HepG2 (cell line): ENCODE results near the gene SPATA12. TPM values are rescaled to one million over a fixed set of nuclear protein-coding genes. Genes with fewer than 3 reads are reported as not detected.

Experiments used
- ATAC-seq: fragments of 200-7000 bp; cut with Tn5 transposase; 3 replicates; pipeline ENCODE4 v1.9.1; 2020; ENCODE audit warnings: mild to moderate bottlenecking, moderate library complexity
- BruUV-seq: library from RNA; stranded (reverse); fragments of 400-500 nt; replicated peaks from 2 replicates; lab custom pipeline; 2021; lab: Mats Ljungman, UMichigan
- CTCF ChIA-PET: fragments of 300-600 bp; formaldehyde crosslinking; extraction: SDS; loops from one replicate; lab custom pipeline; 2021; ENCODE audit warnings: low total read pairs, inconsistent platforms, low intra/inter-chr PET ratio; lab: Yijun Ruan, JAX
- POLR2A ChIA-PET: fragments of 350-600 bp; sonication (Branson Sonifier 250); formaldehyde crosslinking; loops from one replicate; lab custom pipeline; 2020; ENCODE audit warnings: antibody characterized with exemption, inconsistent platforms; lab: Yijun Ruan, JAX
- DNase-seq: peaks from one replicate; pipeline ENCODE4 v3.0.0-alpha.2; 2015; ENCODE audit warnings: low spot score
- FAIRE-seq: peaks from 3 replicates; lab custom pipeline; 2011; peaks lifted over from hg19 to GRCh38; lab: Jason Lieb, UNC
- H2AFZ ChIP-seq: one replicate; pipeline ENCODE4 v1.6.1; 2011; ENCODE audit warnings: low read length, inconsistent platforms
- H3K27ac ChIP-seq: fragments of 300-600 bp; 3 replicates; pipeline ENCODE4 v1.8.0; 2011; ENCODE audit warnings: mixed run types, mild to moderate bottlenecking, mixed read lengths, low read length, inconsistent platforms; ENCODE audit not compliant: insufficient read depth; ENCODE audit errors: extremely low read length
- H3K27me3 ChIP-seq, 2 experiments: fragments of 200-600 bp in 1 of 2; 2 replicates in 1 of 2; 3 replicates in 1 of 2; pipeline versions ENCODE4 v1.6.0 to v1.8.0; 2011; ENCODE audit warnings: low read length in 2 of 2, mild to moderate bottlenecking in 2 of 2, moderate library complexity in 2 of 2, inconsistent platforms in 1 of 2; ENCODE audit not compliant: insufficient read depth in 2 of 2, control insufficient read depth in 1 of 2
- H3K36me3 ChIP-seq, 2 experiments: fragments of 200-600 bp in 1 of 2; replicated peaks in 1 of 2; 2 replicates in 1 of 2; 3 replicates in 1 of 2; pipeline versions ENCODE4 v1.5.1 to v1.8.0; 2011; ENCODE audit warnings: low read length in 2 of 2, inconsistent platforms in 1 of 2; ENCODE audit not compliant: insufficient read depth in 2 of 2, control insufficient read depth in 1 of 2
- H3K4me1 ChIP-seq: 2 replicates; pipeline ENCODE4 v1.5.1; 2012; ENCODE audit warnings: low read length, inconsistent platforms; ENCODE audit not compliant: insufficient read depth
- H3K4me2 ChIP-seq: 2 replicates; pipeline ENCODE4 v1.6.0; 2011; ENCODE audit warnings: low read depth, low read length, inconsistent platforms
- H3K4me3 ChIP-seq, 3 experiments: fragments of 200-600 bp in 1 of 3; sonication (generic), shearing (Covaris generic) in 1 of 3; replicated peaks in 1 of 3; 2 replicates each; pipeline ENCODE4 v1.5.1; 2011 to 2016; ENCODE audit warnings: low read length in 3 of 3, inconsistent platforms in 2 of 3, low read depth in 2 of 3, mild to moderate bottlenecking in 2 of 3, control low read depth in 1 of 3, mixed read lengths in 1 of 3; ENCODE audit not compliant: insufficient read depth in 1 of 3
- H3K79me2 ChIP-seq: one replicate; pipeline ENCODE4 v1.6.1; 2011; ENCODE audit warnings: low read length, inconsistent platforms; ENCODE audit not compliant: insufficient read depth
- H3K9ac ChIP-seq: 2 replicates; pipeline ENCODE4 v1.6.0; 2011; ENCODE audit warnings: mild to moderate bottlenecking, low read depth, low read length, inconsistent platforms; ENCODE audit not compliant: insufficient read depth
- H3K9me3 ChIP-seq: 2 replicates; pipeline ENCODE4 v1.5.1; 2012; ENCODE audit warnings: mild to moderate bottlenecking, low read length
- H4K20me1 ChIP-seq: 2 replicates; pipeline ENCODE4 v1.6.0; 2011; ENCODE audit warnings: inconsistent platforms, mild to moderate bottlenecking, low read length, moderate library complexity; ENCODE audit not compliant: insufficient read depth
- FOXO1 ChIP-seq: sonication (generic); formaldehyde crosslinking; IDR thresholded peaks from 2 replicates; pipeline ENCODE4 v1.4.0; 2020; ENCODE audit warnings: missing genetic modification reagents
- NAIF1 ChIP-seq: sonication (generic); formaldehyde crosslinking; IDR thresholded peaks from 2 replicates; pipeline ENCODE4 v1.5.0; 2020; ENCODE audit warnings: mild to moderate bottlenecking, missing genetic modification reagents, borderline replicate concordance
- POLR2AphosphoS5 ChIP-seq: IDR thresholded peaks from 2 replicates; pipeline ENCODE4 v1.6.1; 2012; ENCODE audit warnings: low read depth, low read length
- SOX13 ChIP-seq, 3 experiments: fragments of 450-650 bp in 1 of 3; sonication (generic) in 1 of 3; formaldehyde crosslinking in 1 of 3; IDR thresholded peaks in 2 of 3; conservative IDR thresholded peaks in 1 of 3; 2 replicates each; pipeline versions ENCODE4 v1.5.0 to v1.6.1; 2016 to 2020; ENCODE audit warnings: antibody characterized with exemption in 1 of 3, mild to moderate bottlenecking in 1 of 3, missing compliant biosample characterization in 1 of 3, missing genetic modification reagents in 1 of 3, moderate library complexity in 1 of 3
- ZBTB7B ChIP-seq: sonication (generic); formaldehyde crosslinking; IDR thresholded peaks from 2 replicates; pipeline ENCODE4 v1.4.0; 2020; ENCODE audit warnings: missing genetic modification reagents
- ZFP41 ChIP-seq: sonication (generic); formaldehyde crosslinking; IDR thresholded peaks from 2 replicates; pipeline ENCODE4 v1.4.0; 2020; ENCODE audit warnings: mild to moderate bottlenecking, missing genetic modification reagents, borderline replicate concordance
- ZMYM2 ChIP-seq: sonication (generic); formaldehyde crosslinking; IDR thresholded peaks from 2 replicates; pipeline ENCODE4 v1.8.0; 2022; ENCODE audit warnings: mild to moderate bottlenecking, missing genetic modification reagents
- ZMYM3 ChIP-seq: sonication (generic); formaldehyde crosslinking; IDR thresholded peaks from 2 replicates; pipeline ENCODE4 v1.5.1; 2020; ENCODE audit warnings: mild to moderate bottlenecking, missing genetic modification reagents
- ZNF160 ChIP-seq: sonication (generic); formaldehyde crosslinking; IDR thresholded peaks from 2 replicates; pipeline ENCODE4 v1.8.0; 2022; ENCODE audit warnings: mild to moderate bottlenecking, inconsistent platforms, missing genetic modification reagents
- ZNF230 ChIP-seq: sonication (generic); formaldehyde crosslinking; IDR thresholded peaks from 2 replicates; pipeline ENCODE4 v1.4.0; 2020; ENCODE audit warnings: mild to moderate bottlenecking, missing genetic modification reagents
- ZNF251 ChIP-seq: sonication (generic); formaldehyde crosslinking; IDR thresholded peaks from 2 replicates; pipeline ENCODE4 v1.9.0; 2021; ENCODE audit warnings: mild to moderate bottlenecking, missing genetic modification reagents
- ZNF263 ChIP-seq: sonication (generic); formaldehyde crosslinking; IDR thresholded peaks from 2 replicates; pipeline ENCODE4 v1.4.0; 2020; ENCODE audit warnings: missing genetic modification reagents
- ZNF484 ChIP-seq: sonication (generic); formaldehyde crosslinking; IDR thresholded peaks from 2 replicates; pipeline ENCODE4 v1.5.1; 2020; ENCODE audit warnings: mild to moderate bottlenecking, low read depth, missing genetic modification reagents, borderline replicate concordance
- ZNF850 ChIP-seq: sonication (generic); formaldehyde crosslinking; conservative IDR thresholded peaks from 2 replicates; pipeline ENCODE4 v1.9.0; 2021; ENCODE audit warnings: mild to moderate bottlenecking, missing genetic modification reagents
- ZSCAN12 ChIP-seq: sonication (generic); formaldehyde crosslinking; IDR thresholded peaks from 2 replicates; pipeline ENCODE4 v1.9.0; 2021; ENCODE audit warnings: mild to moderate bottlenecking, missing genetic modification reagents
- WGBS: methylation state at CpG from one replicate; pipeline ENCODE4 v1.1.6; 2017; ENCODE audit warnings: low lambda C conversion rate; 5-methylcytosine and 5-hydroxymethylcytosine counted together
- in situ Hi-C: cut with HindIII; loops from 2 replicates; pipeline ENCODE4 v1.10.0; 2017; ENCODE audit warnings: low pct_unique_long_range_greater_than_20kb; ENCODE audit not compliant: extremely low pct_ligation_motif_present
- intact Hi-C: fragments of 100-400 bp; cut with micrococcal nuclease; formaldehyde crosslinking; loops from one replicate; pipeline ENCODE4 v1.10.0; 2022; ENCODE audit not compliant: unreplicated experiment
- polyA plus RNA-seq, 8 experiments: library from polyadenylated mRNA; depleted of rRNA in 3 of 8; stranded (reverse) in 7 of 8; unstranded in 1 of 8; fragments of >200 nt; fragmentation: Illumina TruSeq in 4 of 8; extraction: Trizol in 4 of 8; gene quantifications; 2 replicates each; pipeline versions ENCODE4 v1.2.1 to v1.2.3, GENCODE V29; 2011 to 2016; ENCODE audit warnings: low read depth in 4 of 8, missing spikeins in 1 of 8, mixed read lengths in 1 of 8; ENCODE audit not compliant: insufficient read depth in 1 of 8
- total RNA-seq, 5 experiments: library from RNA; depleted of rRNA; stranded (reverse); fragments of >200 nt; fragmentation: Illumina TruSeq; extraction: Trizol; gene quantifications; 2 replicates each; pipeline ENCODE4 v1.2.3, GENCODE V29; 2016; ENCODE audit warnings: low read depth in 1 of 5
- TF ChIP-seq, protein P1 (sequence below): sonication (generic); formaldehyde crosslinking; IDR thresholded peaks from 2 replicates; pipeline ENCODE4 v1.4.0; 2020; ENCODE audit warnings: missing genetic modification reagents
- TF ChIP-seq, protein P2 (sequence below): sonication (generic); formaldehyde crosslinking; IDR thresholded peaks from 2 replicates; pipeline ENCODE4 v1.4.0; 2020; ENCODE audit warnings: missing genetic modification reagents
- TF ChIP-seq, protein P3 (sequence below): sonication (generic); formaldehyde crosslinking; IDR thresholded peaks from 2 replicates; pipeline ENCODE4 v1.8.0; 2022; ENCODE audit warnings: missing genetic modification reagents, mild to moderate bottlenecking, moderate library complexity, borderline replicate concordance
- TF ChIP-seq, protein P4 (sequence below): sonication (generic); formaldehyde crosslinking; IDR thresholded peaks from 2 replicates; pipeline ENCODE4 v1.4.0; 2020; ENCODE audit warnings: mild to moderate bottlenecking, missing genetic modification reagents

The SPATA12 gene
- total and polyA plus RNA-seq, 2 of the 13 experiments (the other 11 are each of a cell fraction or from before 2014, with no cell fraction given) = 0.09 to 0.25 TPM

DNA sequence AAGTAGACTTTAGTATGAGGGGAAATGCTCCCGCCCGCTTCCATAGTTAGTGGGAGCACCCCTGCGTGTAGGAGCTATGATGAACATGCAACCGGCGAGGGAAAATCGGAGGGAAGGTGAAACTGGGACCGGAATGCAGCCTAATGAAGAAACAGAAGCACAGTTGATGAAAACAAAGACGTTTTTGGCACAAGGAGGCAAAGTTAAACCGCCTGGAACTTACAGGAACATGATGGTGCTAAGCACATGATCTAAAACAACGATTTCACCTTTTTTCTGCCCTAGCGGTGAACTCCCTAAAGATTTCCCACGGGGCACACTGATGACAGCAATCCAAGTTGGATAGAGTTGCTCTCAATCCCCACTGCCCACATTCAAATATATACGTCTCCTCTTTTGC is 49.4 kb upstream of the SPATA12 start:
- BruUV-seq = no TSS peak
- in situ Hi-C loops = no loop called here
- Histone ChIP-seq H3K4me2 (no peak overlapping the region), H3K4me3 (no peak overlapping the region), H4K20me1 (no peaks in the 10 kb centered on the region), H3K36me3 (peaks cover 1 to 3% of the 10 kb centered on the region in 2 experiments; a peak in 1 of 5 replicates), H3K4me1 (no peaks in the 10 kb centered on the region), H3K9me3 (no peaks in the 10 kb centered on the region), H3K79me2 (no peaks in the 10 kb centered on the region), H3K9ac (no peak overlapping the region), H2AFZ (no peak overlapping the region), H3K27me3 (no peaks in the 10 kb centered on the region), H3K27ac (no peak overlapping the region)
- DNase-seq (no peak), ATAC-seq (no peak), FAIRE-seq (no peak)
- intact Hi-C loops = no loop called here
- CTCF ChIA-PET = no interaction called here
- WGBS = 87% methylated on average over 13 of the region's 13 CpGs
- TF ChIP-seq SOX13 (IDR thresholded peaks at IDR 0.05) (no peak), SOX13 (CRISPR knock-in tag; conservative IDR thresholded peaks at IDR 0.05 in 1 of 2, IDR thresholded peaks at IDR 0.05 in 1 of 2) (no peak), NAIF1 (CRISPR knock-in tag) (no peak), ZBTB7B (no peak), ZNF850 (no peak), FOXO1 (CRISPR knock-in tag) (no peak), ZFP41 (CRISPR knock-in tag) (no peak), POLR2AphosphoS5 (no peak), ZSCAN12 (CRISPR knock-in tag) (no peak), ZNF263 (CRISPR knock-in tag) (no peak), ZNF230 (CRISPR knock-in tag) (no peak), ZMYM2 (CRISPR knock-in tag) (no peak), ZNF484 (no peak), ZNF160 (CRISPR knock-in tag) (no peak), ZNF251 (no peak), ZMYM3 (CRISPR knock-in tag) (no peak)
- TF ChIP-seq, protein P1, sequence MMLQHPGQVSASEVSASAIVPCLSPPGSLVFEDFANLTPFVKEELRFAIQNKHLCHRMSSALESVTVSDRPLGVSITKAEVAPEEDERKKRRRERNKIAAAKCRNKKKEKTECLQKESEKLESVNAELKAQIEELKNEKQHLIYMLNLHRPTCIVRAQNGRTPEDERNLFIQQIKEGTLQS (CRISPR knock-in tag) = no peak
- TF ChIP-seq, protein P2, sequence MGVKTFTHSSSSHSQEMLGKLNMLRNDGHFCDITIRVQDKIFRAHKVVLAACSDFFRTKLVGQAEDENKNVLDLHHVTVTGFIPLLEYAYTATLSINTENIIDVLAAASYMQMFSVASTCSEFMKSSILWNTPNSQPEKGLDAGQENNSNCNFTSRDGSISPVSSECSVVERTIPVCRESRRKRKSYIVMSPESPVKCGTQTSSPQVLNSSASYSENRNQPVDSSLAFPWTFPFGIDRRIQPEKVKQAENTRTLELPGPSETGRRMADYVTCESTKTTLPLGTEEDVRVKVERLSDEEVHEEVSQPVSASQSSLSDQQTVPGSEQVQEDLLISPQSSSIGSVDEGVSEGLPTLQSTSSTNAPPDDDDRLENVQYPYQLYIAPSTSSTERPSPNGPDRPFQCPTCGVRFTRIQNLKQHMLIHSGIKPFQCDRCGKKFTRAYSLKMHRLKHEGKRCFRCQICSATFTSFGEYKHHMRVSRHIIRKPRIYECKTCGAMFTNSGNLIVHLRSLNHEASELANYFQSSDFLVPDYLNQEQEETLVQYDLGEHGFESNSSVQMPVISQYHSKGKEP (CRISPR knock-in tag) = no peak
- TF ChIP-seq, protein P3, sequence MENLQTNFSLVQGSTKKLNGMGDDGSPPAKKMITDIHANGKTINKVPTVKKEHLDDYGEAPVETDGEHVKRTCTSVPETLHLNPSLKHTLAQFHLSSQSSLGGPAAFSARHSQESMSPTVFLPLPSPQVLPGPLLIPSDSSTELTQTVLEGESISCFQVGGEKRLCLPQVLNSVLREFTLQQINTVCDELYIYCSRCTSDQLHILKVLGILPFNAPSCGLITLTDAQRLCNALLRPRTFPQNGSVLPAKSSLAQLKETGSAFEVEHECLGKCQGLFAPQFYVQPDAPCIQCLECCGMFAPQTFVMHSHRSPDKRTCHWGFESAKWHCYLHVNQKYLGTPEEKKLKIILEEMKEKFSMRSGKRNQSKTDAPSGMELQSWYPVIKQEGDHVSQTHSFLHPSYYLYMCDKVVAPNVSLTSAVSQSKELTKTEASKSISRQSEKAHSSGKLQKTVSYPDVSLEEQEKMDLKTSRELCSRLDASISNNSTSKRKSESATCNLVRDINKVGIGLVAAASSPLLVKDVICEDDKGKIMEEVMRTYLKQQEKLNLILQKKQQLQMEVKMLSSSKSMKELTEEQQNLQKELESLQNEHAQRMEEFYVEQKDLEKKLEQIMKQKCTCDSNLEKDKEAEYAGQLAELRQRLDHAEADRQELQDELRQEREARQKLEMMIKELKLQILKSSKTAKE = no peak
- TF ChIP-seq, protein P4, sequence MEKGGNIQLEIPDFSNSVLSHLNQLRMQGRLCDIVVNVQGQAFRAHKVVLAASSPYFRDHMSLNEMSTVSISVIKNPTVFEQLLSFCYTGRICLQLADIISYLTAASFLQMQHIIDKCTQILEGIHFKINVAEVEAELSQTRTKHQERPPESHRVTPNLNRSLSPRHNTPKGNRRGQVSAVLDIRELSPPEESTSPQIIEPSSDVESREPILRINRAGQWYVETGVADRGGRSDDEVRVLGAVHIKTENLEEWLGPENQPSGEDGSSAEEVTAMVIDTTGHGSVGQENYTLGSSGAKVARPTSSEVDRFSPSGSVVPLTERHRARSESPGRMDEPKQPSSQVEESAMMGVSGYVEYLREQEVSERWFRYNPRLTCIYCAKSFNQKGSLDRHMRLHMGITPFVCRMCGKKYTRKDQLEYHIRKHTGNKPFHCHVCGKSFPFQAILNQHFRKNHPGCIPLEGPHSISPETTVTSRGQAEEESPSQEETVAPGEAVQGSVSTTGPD (CRISPR knock-in tag) = no peak
- POLR2A ChIA-PET = no interaction called here
